Stimulated activated CD8-positive, alpha-beta memory T cell treated with anti-CD3 and anti-CD28 coated beads, Interleukin-12 subunit alpha, Interleukin-12 subunit beta, amount 100 ng/mL, for 1 hour (primary cell): Measurements from ENCODE around the gene DAP.
"Not testable (repeated sequence)": the region's sequence is repeated elsewhere in the genome, so short reads cannot be mapped to it uniquely, and the experiment has no call there.

Source experiments
- DNase-seq: peaks from one replicate; pipeline ENCODE4 v3.0.0-alpha.2; 2020; ENCODE audit warnings: low read depth

The DAP gene

DNA sequence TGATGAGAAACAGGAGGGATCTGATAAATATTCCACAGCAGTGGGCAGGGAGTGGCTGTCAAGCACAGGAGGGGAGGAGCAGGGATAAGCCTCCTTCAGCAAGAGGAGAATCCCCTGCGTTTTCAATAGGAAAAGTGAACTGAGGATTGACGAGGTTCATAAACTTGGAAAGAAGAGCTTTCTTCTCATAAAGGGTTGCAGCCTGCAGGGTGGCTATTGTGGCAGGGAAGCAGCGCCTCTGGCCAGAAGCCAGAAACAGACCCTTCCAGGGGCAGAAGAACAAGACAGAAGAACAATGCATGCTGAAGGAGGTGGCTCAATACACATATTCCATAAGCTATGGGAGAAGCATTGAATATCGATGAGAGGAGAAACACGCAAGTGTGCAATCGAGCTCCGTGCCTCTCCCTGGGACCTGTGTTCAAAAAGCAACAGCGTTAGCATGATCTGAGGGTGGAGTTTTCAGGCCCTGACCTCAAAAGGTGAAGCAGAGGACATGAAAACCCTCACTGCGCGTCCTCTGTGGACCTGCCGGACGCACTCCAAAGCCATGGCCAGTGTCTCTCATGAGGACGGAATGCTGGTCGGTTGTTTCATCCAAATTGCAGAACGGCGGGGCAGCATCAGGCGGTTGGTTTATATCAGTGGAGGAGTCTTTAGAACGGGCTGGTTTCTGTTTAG lies 129.6 kb downstream of the DAP start:
- DNase-seq = no peak

DNA sequence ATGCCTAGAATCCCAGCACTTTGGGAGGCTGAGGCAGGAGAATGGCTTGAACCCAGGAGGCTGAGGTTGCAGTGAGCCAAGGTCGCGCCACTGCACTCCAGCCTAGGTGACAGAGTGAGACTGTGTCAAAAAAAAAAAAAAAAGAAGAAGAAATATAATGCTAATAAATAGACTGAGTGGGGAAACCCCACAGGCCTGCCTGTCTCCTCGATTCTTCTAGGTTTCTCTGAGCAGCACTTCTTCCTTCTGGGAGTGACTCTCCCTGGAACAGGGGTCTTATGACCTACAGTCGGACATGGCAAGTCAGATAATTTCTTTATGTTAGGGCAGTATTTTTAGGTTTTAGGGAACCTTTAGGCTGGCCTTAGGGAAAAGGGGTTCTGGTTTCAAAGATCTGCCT lies 130.3 kb downstream of the DAP start:
- not testable (repeated sequence) for DNase-seq

DNA sequence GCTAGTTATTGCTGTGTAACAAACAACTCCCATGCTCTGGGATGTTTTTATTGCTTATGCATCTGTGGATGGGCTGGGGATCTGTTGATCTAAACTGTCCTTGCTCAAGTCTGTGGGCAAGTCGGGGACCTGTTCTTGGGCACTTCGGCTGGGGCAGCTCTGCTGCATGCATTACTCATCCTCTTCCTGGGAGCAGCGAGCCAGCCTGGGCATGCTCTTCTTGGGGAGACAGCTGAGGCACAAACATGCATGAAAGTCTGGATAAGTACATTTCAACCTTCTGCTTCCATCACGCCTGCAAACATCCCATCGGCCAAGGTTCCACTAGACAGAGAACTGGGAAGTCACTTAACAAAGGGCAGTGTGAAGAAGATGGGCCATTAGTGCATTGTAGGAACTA lies 130.9 kb downstream of the DAP start:
- DNase-seq = no peak

DNA sequence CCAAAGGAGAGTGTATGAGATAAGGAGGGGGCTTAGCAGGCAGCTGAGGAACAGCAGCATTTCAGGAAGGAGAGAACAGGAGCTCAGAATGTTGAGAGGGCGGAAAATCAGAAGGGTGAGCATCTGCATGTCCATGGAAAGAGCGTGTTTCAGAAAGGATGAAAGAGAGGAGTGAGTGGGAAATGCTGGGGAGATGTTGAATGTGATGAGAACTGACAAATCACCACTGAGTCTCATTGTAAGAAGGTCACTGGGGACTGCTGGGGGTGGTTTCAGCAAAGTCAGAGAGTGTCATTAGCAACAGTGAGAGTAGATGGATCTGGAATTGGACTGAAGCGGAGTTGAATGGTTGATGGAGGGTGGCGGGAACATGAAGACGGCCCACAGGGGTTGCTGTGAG lies 131.4 kb downstream of the DAP start:
- no peak for DNase-seq
